Measurements from ENCODE around the gene MPO. TPM values are rescaled to one million over a fixed set of nuclear protein-coding genes. Genes with fewer than 3 reads are reported as not detected.

MPO gene
- total RNA-seq, 1 experiment from 2014 or later, result not detected

- intact Hi-C loops (cut with micrococcal nuclease; ENCODE audit: unreplicated experiment), result loop anchor here (10.0 kb wide), 1 partner anchor 689 kb away; no protein-coding TSS in a partner anchor
- ChIA-PET CTCF (interaction anchor here (0.6 to 0.9 kb wide), 2 partner anchors 35 to 102 kb away, joined by 3 to 24 read pairs; partner anchors contain the start of gene RNF43), POLR2A (ENCODE audit: unreplicated experiment) (no interaction called here)
- no peak for TF ChIP-seq CTCF (conservative IDR thresholded peaks at IDR 0.05)
- TF ChIP-seq EZH2 (IDR thresholded peaks at IDR 0.05; ENCODE audit: low read depth), result no peak
- H3F3A ChIP-seq (ENCODE audit: insufficient read depth, low read depth), result no peaks in the 10 kb centered on the region
- no peak overlapping the region for H3K4me3 ChIP-seq
- no peaks in the 10 kb centered on the region for H3K79me2 ChIP-seq (ENCODE audit: low read depth)
- H3K36me3 ChIP-seq (ENCODE audit: low read depth), result no peaks in the 10 kb centered on the region
- H3K27me3 ChIP-seq (ENCODE audit: insufficient read depth, low read depth), result peaks cover 71% of the 10 kb centered on the region
- H3K27ac ChIP-seq, result no peak overlapping the region
- DNase-seq, result no peak
- H2AFZ ChIP-seq, result no peak overlapping the region
- H3K4me1 ChIP-seq (replicated peaks; ENCODE audit: insufficient read depth), result no peaks in the 10 kb centered on the region
- no peaks in the 10 kb centered on the region for H3K9me3 ChIP-seq (ENCODE audit: insufficient read depth, low read depth)
- no TSS peak for BruUV-seq (replicated peaks)
- H3K4me2 ChIP-seq, result no peak overlapping the region
- no peaks in the 10 kb centered on the region for H3K9me2 ChIP-seq (ENCODE audit: insufficient read depth)
- no peaks in the 10 kb centered on the region; the same call in 1 of the 2 replicates for H4K20me1 ChIP-seq (ENCODE audit: insufficient read depth)
Observed at GRCh38 chr17:58315750-58316149, 35.0 kb upstream of the MPO start.

- H3K4me1 ChIP-seq (replicated peaks; ENCODE audit: insufficient read depth), result no peaks in the 10 kb centered on the region
- TF ChIP-seq EZH2 (IDR thresholded peaks at IDR 0.05; ENCODE audit: low read depth) (no peak), CTCF (conservative IDR thresholded peaks at IDR 0.05) (no peak)
- peak in 1 of 2 experiments; percentile 42 for DNase-seq
- no peaks in the 10 kb centered on the region for H3K9me2 ChIP-seq (ENCODE audit: insufficient read depth)
- H3K4me3 ChIP-seq, result no peak overlapping the region
- no peaks in the 10 kb centered on the region for H3K36me3 ChIP-seq (ENCODE audit: low read depth)
- H3F3A ChIP-seq (ENCODE audit: insufficient read depth, low read depth), result no peaks in the 10 kb centered on the region
- BruUV-seq (replicated peaks), result no TSS peak
- no peaks in the 10 kb centered on the region; the same call in 1 of the 2 replicates for H4K20me1 ChIP-seq (ENCODE audit: insufficient read depth)
- ChIA-PET CTCF (interaction anchor here (0.6 to 0.9 kb wide), 2 partner anchors 36 to 102 kb away, joined by 3 to 24 read pairs; partner anchors contain the start of gene RNF43), POLR2A (ENCODE audit: unreplicated experiment) (no interaction called here)
- intact Hi-C loops (cut with micrococcal nuclease; ENCODE audit: unreplicated experiment), result loop anchor here (10.0 kb wide), 1 partner anchor 690 kb away; no protein-coding TSS in a partner anchor
- no peaks in the 10 kb centered on the region for H3K79me2 ChIP-seq (ENCODE audit: low read depth)
- H3K9me3 ChIP-seq (ENCODE audit: insufficient read depth, low read depth), result no peaks in the 10 kb centered on the region
- H3K27me3 ChIP-seq (ENCODE audit: insufficient read depth, low read depth), result peaks cover 71% of the 10 kb centered on the region
- H2AFZ ChIP-seq, result no peak overlapping the region
- no peak overlapping the region for H3K4me2 ChIP-seq
- no peak overlapping the region for H3K27ac ChIP-seq
Observed at GRCh38 chr17:58315281-58315711, 34.6 kb upstream of the MPO start.

GRCh38 chr17:58314706-58315015 lies 33.9 kb upstream of the MPO start:
- no peak overlapping the region for H3K4me3 ChIP-seq
- BruUV-seq (replicated peaks), result no TSS peak
- H4K20me1 ChIP-seq (ENCODE audit: insufficient read depth), result no peaks in the 10 kb centered on the region; the same call in 1 of the 2 replicates
- H3K36me3 ChIP-seq (ENCODE audit: low read depth), result no peaks in the 10 kb centered on the region
- H3K4me2 ChIP-seq, result no peak overlapping the region
- peaks cover 71% of the 10 kb centered on the region for H3K27me3 ChIP-seq (ENCODE audit: insufficient read depth, low read depth)
- no peak overlapping the region for H3K27ac ChIP-seq
- ChIA-PET POLR2A (ENCODE audit: unreplicated experiment) (no interaction called here), CTCF (no interaction called here)
- no peak for DNase-seq
- H3F3A ChIP-seq (ENCODE audit: insufficient read depth, low read depth), result no peaks in the 10 kb centered on the region
- no peak overlapping the region for H2AFZ ChIP-seq
- intact Hi-C loops (cut with micrococcal nuclease; ENCODE audit: unreplicated experiment), result loop anchor here (10.0 kb wide), 1 partner anchor 690 kb away; no protein-coding TSS in a partner anchor
- no peaks in the 10 kb centered on the region for H3K79me2 ChIP-seq (ENCODE audit: low read depth)
- no peaks in the 10 kb centered on the region for H3K4me1 ChIP-seq (replicated peaks; ENCODE audit: insufficient read depth)
- no peaks in the 10 kb centered on the region for H3K9me2 ChIP-seq (ENCODE audit: insufficient read depth)
- TF ChIP-seq CTCF (conservative IDR thresholded peaks at IDR 0.05) (no peak), EZH2 (IDR thresholded peaks at IDR 0.05; ENCODE audit: low read depth) (no peak)
- no peaks in the 10 kb centered on the region for H3K9me3 ChIP-seq (ENCODE audit: insufficient read depth, low read depth)

Measured in PC-9 (cell line).